Epithelial cell of proximal tubule (primary cell): ENCODE data around the gene SHROOM3. TPM values are rescaled to one million over a fixed set of nuclear protein-coding genes. Genes with fewer than 3 reads are reported as not detected.

Experiments
- DNase-seq: peaks from one replicate; pipeline ENCODE4 v3.0.0-alpha.2; 2011; ENCODE audit warnings: low read depth
- H3K4me3 ChIP-seq: 2 replicates; pipeline ENCODE4 v1.5.1; 2011; ENCODE audit warnings: low read depth, mild to moderate bottlenecking, low read length
- CTCF ChIP-seq: conservative IDR thresholded peaks from 2 replicates; pipeline ENCODE4 v1.5.1; 2012; ENCODE audit warnings: low read depth, mild to moderate bottlenecking, low read length
- total RNA-seq: library from RNA; depleted of rRNA; stranded (reverse); fragments of >200 nt; gene quantifications from 2 replicates; pipeline ENCODE4 v1.2.3, GENCODE V29; 2015

SHROOM3 gene
- total RNA-seq, 1 donor from 2014 or later: 109 TPM

GRCh38 chr4:76535603-76536372 is 100.8 kb downstream of the SHROOM3 start:
- DNase-seq: no peak
- no peak overlapping the region for H3K4me3 ChIP-seq
- TF ChIP-seq CTCF: no peak

- DNase-seq: no peak
- no peak for TF ChIP-seq CTCF
These were observed 101.3 kb downstream of the SHROOM3 start for GRCh38 chr4:76536373-76536689.

GRCh38 chr4:76538296-76538695 is 103.3 kb downstream of the SHROOM3 start:
- TF ChIP-seq CTCF: no peak
- DNase-seq: no peak
- H3K4me3 ChIP-seq: no peak overlapping the region

More at GRCh38 chr4:76536373-76536689, 101.3 kb downstream of the SHROOM3 start:
- H3K4me3 ChIP-seq: no peak overlapping the region

- no peak overlapping the region for H3K4me3 ChIP-seq
- DNase-seq: no peak
- no peak for TF ChIP-seq CTCF
These were observed 105.0 kb downstream of the SHROOM3 start for GRCh38 chr4:76539979-76540378.

- no peak overlapping the region for H3K4me3 ChIP-seq
- TF ChIP-seq CTCF: no peak
- no peak for DNase-seq
These were observed 105.5 kb downstream of the SHROOM3 start for GRCh38 chr4:76540486-76540885.

- no peak for TF ChIP-seq CTCF
- DNase-seq: no peak
- H3K4me3 ChIP-seq: no peak overlapping the region
These were observed 108.3 kb downstream of the SHROOM3 start for GRCh38 chr4:76543378-76543777.

- DNase-seq: no peak
- H3K4me3 ChIP-seq: no peak overlapping the region
- TF ChIP-seq CTCF: no peak
These were observed 109.7 kb downstream of the SHROOM3 start for GRCh38 chr4:76544725-76545124.
